WTC11 (cell line): Measurements from ENCODE around the gene CPNE2. TPM values are rescaled to one million over a fixed set of nuclear protein-coding genes. Genes with fewer than 3 reads are reported as not detected.

Experiments
- ATAC-seq: fragments of 200-7000 bp; cut with Tn5 transposase; 2 replicates; pipeline ENCODE4 v1.10.0; 2021; ENCODE audit warnings: mild to moderate bottlenecking, moderate library complexity
- CTCF ChIA-PET: fragments of 300-600 bp; sonication (Branson Sonifier 250); formaldehyde crosslinking; loops from one replicate; lab custom pipeline; 2021; ENCODE audit warnings: antibody characterized with exemption; lab: Charles Lee
- POLR2A ChIA-PET: fragments of 350-600 bp; sonication (Branson Sonifier 250); formaldehyde crosslinking; loops from one replicate; lab custom pipeline; 2021; ENCODE audit warnings: antibody characterized with exemption; lab: Charles Lee
- DNase-seq: peaks from one replicate; pipeline ENCODE4 v3.0.0; 2021; ENCODE audit warnings: low spot score
- H3K27ac Mint-ChIP-seq: 2 replicates; pipeline ENCODE4 v1.8.0; 2021; ENCODE audit warnings: mixed read lengths
- H3K27me3 Mint-ChIP-seq: 2 replicates; pipeline ENCODE4 v1.8.0; 2021; ENCODE audit warnings: low read depth, mild to moderate bottlenecking, moderate library complexity, mixed read lengths
- H3K36me3 Mint-ChIP-seq: 2 replicates; pipeline ENCODE4 v1.8.0; 2021; ENCODE audit warnings: mixed read lengths
- H3K4me1 Mint-ChIP-seq: 2 replicates; pipeline ENCODE4 v1.8.0; 2022; ENCODE audit warnings: mixed read lengths
- H3K4me3 Mint-ChIP-seq: 2 replicates; pipeline ENCODE4 v1.8.0; 2021; ENCODE audit warnings: mild to moderate bottlenecking, moderate library complexity, mixed read lengths
- H3K9me3 Mint-ChIP-seq: 2 replicates; pipeline ENCODE4 v1.8.0; 2021; ENCODE audit warnings: mixed read lengths
- AFF4 ChIP-seq: sonication (generic); formaldehyde crosslinking; IDR thresholded peaks from 2 replicates; pipeline ENCODE4 v1.8.1; 2023; ENCODE audit warnings: mild to moderate bottlenecking, missing genetic modification reagents, borderline replicate concordance
- AR ChIP-seq: fragments of 250-450 bp; sonication (Bioruptor Pico); IDR thresholded peaks from 2 replicates; pipeline ENCODE4 v1.9.0; 2021; ENCODE audit warnings: mild to moderate bottlenecking
- ATF1 ChIP-seq: sonication (generic); formaldehyde crosslinking; IDR thresholded peaks from 2 replicates; pipeline ENCODE4 v1.8.1; 2023; ENCODE audit warnings: mild to moderate bottlenecking, moderate library complexity, missing genetic modification reagents
- CDX4 ChIP-seq: fragments of 250-450 bp; sonication (Bioruptor Pico); IDR thresholded peaks from 2 replicates; pipeline ENCODE4 v1.9.0; 2021; ENCODE audit warnings: moderate library complexity, mild to moderate bottlenecking, inconsistent platforms, borderline replicate concordance
- CREM ChIP-seq: sonication (generic); formaldehyde crosslinking; IDR thresholded peaks from 2 replicates; pipeline ENCODE4 v1.8.1; 2022; ENCODE audit warnings: mild to moderate bottlenecking, missing genetic modification reagents, moderate library complexity
- E2F4 ChIP-seq: sonication (generic); formaldehyde crosslinking; IDR thresholded peaks from 2 replicates; pipeline ENCODE4 v1.8.1; 2022; ENCODE audit warnings: low read depth, mild to moderate bottlenecking, moderate library complexity, missing genetic modification reagents, borderline replicate concordance
- ESRRA ChIP-seq: sonication (generic); formaldehyde crosslinking; IDR thresholded peaks from 2 replicates; pipeline ENCODE4 v1.8.1; 2022; ENCODE audit warnings: mild to moderate bottlenecking, missing genetic modification reagents, borderline replicate concordance
- ETV6 ChIP-seq: sonication (generic); formaldehyde crosslinking; IDR thresholded peaks from 2 replicates; pipeline ENCODE4 v1.8.1; 2022; ENCODE audit warnings: mild to moderate bottlenecking, missing genetic modification reagents
- FOXP1 ChIP-seq: sonication (generic); formaldehyde crosslinking; IDR thresholded peaks from 2 replicates; pipeline ENCODE4 v1.8.0; 2022; ENCODE audit warnings: missing genetic modification reagents, mild to moderate bottlenecking, moderate library complexity, borderline replicate concordance
- HMGXB4 ChIP-seq: sonication (generic); formaldehyde crosslinking; IDR thresholded peaks from 2 replicates; pipeline ENCODE4 v1.8.1; 2023; ENCODE audit warnings: mild to moderate bottlenecking, moderate library complexity, missing genetic modification reagents
- JUN ChIP-seq: sonication (generic); formaldehyde crosslinking; IDR thresholded peaks from 2 replicates; pipeline ENCODE4 v1.8.0; 2023; ENCODE audit warnings: mild to moderate bottlenecking, missing genetic modification reagents
- NR1H2 ChIP-seq: sonication (generic); formaldehyde crosslinking; IDR thresholded peaks from 2 replicates; pipeline ENCODE4 v1.9.0; 2021; ENCODE audit warnings: mild to moderate bottlenecking, moderate library complexity, missing genetic modification reagents
- PREB ChIP-seq: sonication (generic); formaldehyde crosslinking; IDR thresholded peaks from 2 replicates; pipeline ENCODE4 v1.8.1; 2022; ENCODE audit warnings: mild to moderate bottlenecking, missing genetic modification reagents, moderate library complexity, borderline replicate concordance
- SOX15 ChIP-seq: fragments of 250-450 bp; sonication (Bioruptor Pico); IDR thresholded peaks from 2 replicates; pipeline ENCODE4 v1.9.0; 2021; ENCODE audit warnings: mild to moderate bottlenecking
- USF2 ChIP-seq: sonication (generic); formaldehyde crosslinking; IDR thresholded peaks from 2 replicates; pipeline ENCODE4 v1.8.1; 2023; ENCODE audit warnings: mild to moderate bottlenecking, missing genetic modification reagents, moderate library complexity
- ZBTB21 ChIP-seq: sonication (generic); formaldehyde crosslinking; IDR thresholded peaks from 2 replicates; pipeline ENCODE4 v1.8.1; 2023; ENCODE audit warnings: mild to moderate bottlenecking, missing genetic modification reagents, borderline replicate concordance
- ZBTB43 ChIP-seq: sonication (generic); formaldehyde crosslinking; IDR thresholded peaks from 2 replicates; pipeline ENCODE4 v1.8.1; 2023; ENCODE audit warnings: mild to moderate bottlenecking, missing genetic modification reagents
- ZMAT4 ChIP-seq: fragments of 250-450 bp; sonication (Bioruptor Pico); IDR thresholded peaks from 2 replicates; pipeline ENCODE4 v1.9.0; 2021; ENCODE audit warnings: mild to moderate bottlenecking
- ZNF232 ChIP-seq: sonication (generic); formaldehyde crosslinking; IDR thresholded peaks from 2 replicates; pipeline ENCODE4 v1.8.0; 2022; ENCODE audit warnings: mild to moderate bottlenecking, missing genetic modification reagents
- ZNF317 ChIP-seq: sonication (generic); formaldehyde crosslinking; IDR thresholded peaks from 2 replicates; pipeline ENCODE4 v1.8.1; 2023; ENCODE audit warnings: low read depth, mild to moderate bottlenecking, moderate library complexity, missing genetic modification reagents, borderline replicate concordance
- total RNA-seq: library from RNA; stranded (reverse); gene quantifications from 3 replicates; pipeline ENCODE4 v1.2.3, GENCODE V29; 2021

Gene CPNE2
- total RNA-seq, 1 experiment from 2014 or later, result 14.0 TPM

GRCh38 chr16:57126411-57126810 lies 34.0 kb downstream of the CPNE2 start:
- Mint-ChIP-seq H3K4me3 (no peak overlapping the region), H3K27me3 (no peaks in the 10 kb centered on the region), H3K4me1 (peaks cover 6% of the 10 kb centered on the region; the same call in 1 of the 2 replicates), H3K9me3 (0 out of 2 replicates have a peak, but pooled peaks cover 3% of the 10 kb centered on the region), H3K36me3 (no peaks in the 10 kb centered on the region), H3K27ac (no peak overlapping the region)
- DNase-seq (no peak), ATAC-seq (no peak)
- POLR2A ChIA-PET, result no interaction called here
- CTCF ChIA-PET, result interaction anchor here (1.7 kb wide), 1 partner anchor 34 kb away, joined by 14 read pairs; the partner anchor contains the start of gene CPNE2
- TF ChIP-seq USF2 (CRISPR knock-in tag), result no peak
- TF ChIP-seq CREM, result no peak
- no peak for TF ChIP-seq E2F4 (CRISPR knock-in tag)
- TF ChIP-seq FOXP1 (CRISPR knock-in tag), result no peak
- TF ChIP-seq NR1H2 (CRISPR knock-in tag), result no peak
- no peak for TF ChIP-seq ATF1 (CRISPR knock-in tag)
- no peak for TF ChIP-seq ESRRA (CRISPR knock-in tag)
- no peak for TF ChIP-seq CDX4 (CRISPR knock-in tag)
- no peak for TF ChIP-seq ZNF232 (CRISPR knock-in tag)
- no peak for TF ChIP-seq AFF4 (CRISPR knock-in tag)
- TF ChIP-seq SOX15, result no peak
- no peak for TF ChIP-seq ZNF317 (CRISPR knock-in tag)
- no peak for TF ChIP-seq AR (CRISPR knock-in tag)
- no peak for TF ChIP-seq JUN
- no peak for TF ChIP-seq ZBTB21 (CRISPR knock-in tag)
- TF ChIP-seq ZMAT4 (CRISPR knock-in tag), result no peak
- TF ChIP-seq HMGXB4 (CRISPR knock-in tag), result no peak
- TF ChIP-seq PREB (CRISPR knock-in tag), result no peak
- no peak for TF ChIP-seq ZBTB43
- no peak for TF ChIP-seq ETV6 (CRISPR knock-in tag)
